Brain microvascular endothelial cell (primary cell): ENCODE results near the gene DIDO1.
"Not testable (repeated sequence)": the region's sequence is repeated elsewhere in the genome, so short reads cannot be mapped to it uniquely, and the experiment has no call there.

Experiments
- DNase-seq: peaks from one replicate; pipeline ENCODE4 v3.0.0-alpha.2; 2020
- H3K27ac ChIP-seq: fragments of 250-450 bp; sonication (Bioruptor Pico); 2 replicates; pipeline ENCODE4 v1.5.1; 2020; ENCODE audit warnings: mild to moderate bottlenecking, moderate library complexity
- H3K27me3 ChIP-seq: fragments of 250-450 bp; sonication (Bioruptor Pico); replicated peaks from 2 replicates; pipeline ENCODE4 v1.5.1; 2020; ENCODE audit warnings: mild to moderate bottlenecking
- H3K36me3 ChIP-seq: fragments of 250-450 bp; sonication (Bioruptor Pico); replicated peaks from 2 replicates; pipeline ENCODE4 v1.5.1; 2020; ENCODE audit warnings: mild to moderate bottlenecking
- H3K4me3 ChIP-seq: 2 replicates; pipeline ENCODE4 v1.5.1; 2011; ENCODE audit warnings: low read depth, mild to moderate bottlenecking, control low read depth, low read length, moderate library complexity
- in situ Hi-C: cut with HindIII; loops from 2 replicates; pipeline ENCODE4 v1.10.0; 2017; ENCODE audit warnings: low sequenced_read_pairs, low pct_ligation_motif_present
- TF ChIP-seq, protein P1 (sequence below): IDR thresholded peaks from 2 replicates; pipeline ENCODE4 v1.5.1; 2011; ENCODE audit warnings: low read depth, mild to moderate bottlenecking, moderate library complexity, low read length, control low read depth, inconsistent platforms; ENCODE audit errors: missing control alignments

The DIDO1 gene

DNA sequence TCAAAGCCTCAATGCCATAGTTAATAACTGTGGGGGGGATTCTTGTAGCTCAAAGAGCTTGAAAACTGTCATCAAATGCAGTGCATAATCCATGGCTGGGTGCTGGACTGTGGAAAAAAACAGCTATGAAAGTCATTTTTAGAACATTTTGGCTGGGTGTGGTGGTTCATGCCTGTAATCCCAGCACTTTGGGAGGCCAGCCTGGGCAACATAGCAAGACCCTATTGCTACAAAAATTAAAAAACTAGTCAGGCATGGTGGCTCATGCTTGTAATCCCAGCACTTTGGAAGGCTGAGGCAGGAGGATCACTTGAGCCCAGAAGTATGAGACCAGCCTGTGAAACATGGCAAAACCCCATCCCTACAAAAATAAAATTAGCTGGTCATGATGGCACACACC is 76.9 kb downstream of the DIDO1 start:
- Histone ChIP-seq H3K27me3 (no peaks in the 10 kb centered on the region), H3K36me3 (peaks cover 8% of the 10 kb centered on the region), H3K27ac (no peak overlapping the region), H3K4me3 (no peak overlapping the region)
- no peak for DNase-seq
- TF ChIP-seq, protein P1, sequence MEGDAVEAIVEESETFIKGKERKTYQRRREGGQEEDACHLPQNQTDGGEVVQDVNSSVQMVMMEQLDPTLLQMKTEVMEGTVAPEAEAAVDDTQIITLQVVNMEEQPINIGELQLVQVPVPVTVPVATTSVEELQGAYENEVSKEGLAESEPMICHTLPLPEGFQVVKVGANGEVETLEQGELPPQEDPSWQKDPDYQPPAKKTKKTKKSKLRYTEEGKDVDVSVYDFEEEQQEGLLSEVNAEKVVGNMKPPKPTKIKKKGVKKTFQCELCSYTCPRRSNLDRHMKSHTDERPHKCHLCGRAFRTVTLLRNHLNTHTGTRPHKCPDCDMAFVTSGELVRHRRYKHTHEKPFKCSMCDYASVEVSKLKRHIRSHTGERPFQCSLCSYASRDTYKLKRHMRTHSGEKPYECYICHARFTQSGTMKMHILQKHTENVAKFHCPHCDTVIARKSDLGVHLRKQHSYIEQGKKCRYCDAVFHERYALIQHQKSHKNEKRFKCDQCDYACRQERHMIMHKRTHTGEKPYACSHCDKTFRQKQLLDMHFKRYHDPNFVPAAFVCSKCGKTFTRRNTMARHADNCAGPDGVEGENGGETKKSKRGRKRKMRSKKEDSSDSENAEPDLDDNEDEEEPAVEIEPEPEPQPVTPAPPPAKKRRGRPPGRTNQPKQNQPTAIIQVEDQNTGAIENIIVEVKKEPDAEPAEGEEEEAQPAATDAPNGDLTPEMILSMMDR: no peak
- in situ Hi-C loops: no loop called here

DNA sequence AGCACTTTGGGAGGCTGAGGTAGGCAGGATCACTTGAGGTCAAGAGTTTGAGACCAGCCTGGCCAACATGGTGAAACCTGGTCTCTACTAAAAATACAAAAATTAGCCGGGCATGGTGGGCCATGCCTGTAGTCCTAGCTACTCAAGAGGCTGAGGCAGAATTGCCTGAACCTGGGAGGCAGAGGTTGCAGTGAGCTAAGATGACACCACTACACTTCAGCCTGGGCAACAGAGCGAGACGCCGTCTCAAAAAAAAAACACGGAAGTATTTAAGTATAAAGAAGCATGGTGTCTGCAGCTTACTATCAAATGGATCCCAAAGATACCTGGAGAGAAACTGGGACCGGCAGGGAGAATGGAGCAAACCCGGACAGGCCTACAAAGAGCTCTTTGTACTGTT is 77.4 kb downstream of the DIDO1 start:
- DNase-seq, in situ Hi-C loops, H3K36me3 ChIP-seq, H3K27me3 ChIP-seq, H3K27ac ChIP-seq, H3K4me3 ChIP-seq: not testable (repeated sequence)

DNA sequence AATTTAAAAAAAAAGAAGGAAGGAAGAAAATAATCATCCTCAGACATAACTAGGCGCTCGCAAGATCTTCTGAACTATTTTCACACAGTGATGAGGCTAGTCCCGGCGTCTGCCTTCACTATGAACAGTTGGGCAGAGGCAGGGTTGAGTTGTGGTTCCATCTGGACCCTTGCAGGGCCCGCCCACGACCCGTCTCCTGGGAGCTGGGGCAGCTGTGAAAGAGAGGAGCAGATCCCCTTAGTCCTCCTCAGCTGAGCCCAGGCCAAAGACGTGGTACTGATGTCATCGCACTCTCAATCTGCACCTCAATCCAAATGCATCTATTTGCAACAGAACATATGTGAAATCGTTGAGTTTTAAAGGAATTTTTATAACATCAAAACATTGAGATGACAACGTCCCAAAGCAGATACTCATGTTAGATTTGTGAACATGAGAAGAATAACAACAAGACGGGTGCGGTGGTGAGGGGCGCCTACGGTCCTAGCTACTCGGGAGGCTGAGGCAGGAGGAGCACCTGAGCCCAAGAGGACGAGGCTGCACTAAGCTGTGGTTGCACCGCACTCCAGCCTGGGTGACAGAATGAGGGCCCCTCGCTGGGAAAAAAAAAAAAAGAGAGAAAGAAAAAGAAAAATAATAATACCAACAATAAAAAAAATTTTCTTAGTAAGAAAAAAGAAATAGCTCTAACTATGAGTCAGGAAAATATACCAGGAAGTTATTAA is 80.0 kb downstream of the DIDO1 start:
- TF ChIP-seq, protein P1: no peak
- no peak overlapping the region for H3K4me3 ChIP-seq
- no peak overlapping the region for H3K27ac ChIP-seq

DNA sequence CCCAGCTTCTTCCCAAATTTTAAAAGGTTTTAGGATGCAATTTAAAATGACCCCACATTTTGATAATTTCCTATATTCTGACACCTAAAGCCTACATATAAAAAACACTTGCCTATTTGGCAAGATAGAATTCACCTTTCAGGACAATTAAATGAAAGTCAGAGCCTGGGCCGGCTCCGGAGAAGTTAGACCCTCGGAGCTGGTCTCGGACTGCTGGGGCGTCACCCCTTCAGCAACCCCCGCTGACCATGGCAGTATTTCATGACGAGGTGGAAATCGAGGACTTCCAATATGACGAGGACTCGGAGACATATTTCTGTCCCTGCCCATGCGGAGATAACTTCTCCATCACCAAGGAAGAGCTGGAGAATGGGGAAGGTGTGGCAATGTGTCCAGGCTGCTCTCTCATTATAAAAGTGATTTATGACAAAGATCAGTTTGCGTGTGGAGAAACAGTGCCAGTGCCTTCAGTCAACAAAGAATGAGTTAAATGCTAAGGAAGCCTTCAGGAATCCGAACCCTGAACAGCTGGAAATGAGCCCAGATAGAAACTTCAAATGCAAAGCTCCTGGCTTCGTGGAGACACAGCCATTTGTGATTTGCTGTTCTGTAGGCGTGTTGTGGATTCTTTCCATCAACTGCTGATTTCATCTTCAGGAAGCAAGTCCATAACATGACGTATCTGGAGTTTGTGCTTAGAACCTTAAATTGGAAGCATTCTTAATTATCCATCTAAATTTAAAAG is 80.7 kb downstream of the DIDO1 start:
- in situ Hi-C loops: no loop called here
- TF ChIP-seq, protein P1: no peak
- no peak for DNase-seq

More for the DNA sequence above, 80.0 kb downstream of the DIDO1 start:
- Histone ChIP-seq H3K27me3 (no peaks in the 10 kb centered on the region), H3K36me3 (no peaks in the 10 kb centered on the region)
- DNase-seq: no peak
- in situ Hi-C loops: no loop called here

DNA sequence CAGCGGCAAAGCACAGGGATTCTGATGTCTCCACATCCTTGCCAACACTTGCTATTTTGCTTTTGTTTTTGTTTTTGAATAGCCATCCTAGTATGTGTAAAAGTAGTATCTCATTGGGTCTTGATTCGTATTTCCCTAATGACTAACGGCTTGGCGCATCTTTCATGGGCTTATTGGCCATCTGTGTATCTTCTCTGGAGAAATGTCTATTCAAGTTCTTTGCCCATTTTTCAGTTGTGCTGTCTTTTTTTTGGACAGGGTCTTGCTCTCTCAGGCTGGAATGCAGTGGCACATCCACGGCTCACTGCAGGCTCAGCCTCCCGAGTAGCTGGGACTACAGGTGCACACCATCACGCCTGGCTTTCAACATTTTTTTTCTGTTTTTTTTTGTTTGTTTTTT is 82.1 kb downstream of the DIDO1 start:
- Histone ChIP-seq H3K27me3 (no peaks in the 10 kb centered on the region), H3K36me3 (no peaks in the 10 kb centered on the region), H3K4me3 (no peak overlapping the region), H3K27ac (no peak overlapping the region)
- TF ChIP-seq, protein P1: no peak
- DNase-seq: no peak
- in situ Hi-C loops: no loop called here

More for the DNA sequence above, 80.7 kb downstream of the DIDO1 start:
- Histone ChIP-seq H3K27ac (no peak overlapping the region), H3K4me3 (no peak overlapping the region), H3K36me3 (no peaks in the 10 kb centered on the region), H3K27me3 (no peaks in the 10 kb centered on the region)

DNA sequence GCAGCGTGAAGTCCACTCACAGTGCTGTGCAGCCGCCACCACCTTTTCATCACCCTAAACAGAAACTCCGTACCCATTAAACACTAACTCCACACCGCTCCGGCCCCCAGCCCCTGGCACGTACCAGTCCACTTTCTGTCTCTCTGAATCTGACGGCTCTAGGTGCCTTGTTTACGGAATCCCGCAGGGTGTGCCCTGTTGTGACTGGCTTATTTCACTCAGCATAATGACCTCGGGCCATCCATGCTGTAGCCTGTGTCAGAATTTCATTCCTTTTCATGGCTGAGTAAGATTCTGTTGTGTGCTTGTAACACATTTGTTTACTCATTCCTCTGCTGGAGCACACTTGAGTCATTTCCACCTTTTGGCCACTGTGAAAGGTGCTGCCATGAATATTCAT is 82.6 kb downstream of the DIDO1 start:
- TF ChIP-seq, protein P1: no peak
- in situ Hi-C loops: no loop called here

More for the DNA sequence above, 82.6 kb downstream of the DIDO1 start:
- Histone ChIP-seq H3K27ac (no peak overlapping the region), H3K4me3 (no peak overlapping the region), H3K27me3 (no peaks in the 10 kb centered on the region), H3K36me3 (no peaks in the 10 kb centered on the region)
- DNase-seq: no peak
